AG08395 (cell line): ENCODE measurements around the gene NRSN2.
"Not testable (repeated sequence)": the region's sequence is repeated elsewhere in the genome, so short reads cannot be mapped to it uniquely, and the experiment has no call there.

Source experiments
- DNase-seq: peaks from one replicate; pipeline ENCODE4 v3.0.0; 2012; ENCODE audit warnings: mixed read lengths, low spot score

NRSN2 gene

DNA sequence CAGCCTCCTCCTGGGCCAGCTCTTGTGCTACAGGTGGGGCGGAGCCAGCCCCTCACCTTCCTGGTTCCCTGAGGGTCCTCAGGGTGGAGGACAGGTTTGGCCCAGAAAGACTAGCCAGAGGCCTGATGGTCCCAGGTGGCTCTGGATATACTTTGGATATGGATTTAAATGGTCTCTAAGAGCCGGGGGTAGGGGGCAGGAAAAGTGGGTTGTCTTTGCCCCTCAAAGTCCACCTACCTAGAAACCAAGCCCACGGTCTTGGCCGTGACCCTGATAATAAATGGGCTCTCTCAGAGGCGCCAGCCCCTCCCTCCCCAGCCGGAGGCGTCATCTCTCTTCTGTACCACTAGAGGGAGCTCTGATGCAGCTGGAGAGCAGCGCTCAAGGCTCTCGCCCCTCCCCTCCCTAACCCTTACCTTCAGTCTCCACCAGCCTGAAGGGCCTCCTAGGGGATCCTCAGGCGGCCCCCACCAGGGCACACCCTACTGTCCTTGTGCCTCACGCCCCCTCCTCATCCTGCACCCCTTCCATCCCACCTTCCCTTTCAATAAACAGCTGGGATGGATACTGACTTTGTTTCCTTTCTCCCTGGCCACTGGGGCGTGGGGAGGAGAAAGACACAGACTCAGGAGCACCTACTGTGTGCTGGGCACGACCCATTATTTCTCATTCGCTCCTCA lies 7.5 kb downstream of the NRSN2 start:
- peak; percentile 87 for DNase-seq

- DNase-seq, result not testable (repeated sequence)
These were observed 9.2 kb downstream of the NRSN2 start for GRCh38 chr20:356154-356553.

GRCh38 chr20:356745-357144 lies 9.8 kb downstream of the NRSN2 start:
- no peak for DNase-seq

GRCh38 chr20:358891-359555 lies 12.1 kb downstream of the NRSN2 start:
- DNase-seq, result peak; percentile 18

DNA sequence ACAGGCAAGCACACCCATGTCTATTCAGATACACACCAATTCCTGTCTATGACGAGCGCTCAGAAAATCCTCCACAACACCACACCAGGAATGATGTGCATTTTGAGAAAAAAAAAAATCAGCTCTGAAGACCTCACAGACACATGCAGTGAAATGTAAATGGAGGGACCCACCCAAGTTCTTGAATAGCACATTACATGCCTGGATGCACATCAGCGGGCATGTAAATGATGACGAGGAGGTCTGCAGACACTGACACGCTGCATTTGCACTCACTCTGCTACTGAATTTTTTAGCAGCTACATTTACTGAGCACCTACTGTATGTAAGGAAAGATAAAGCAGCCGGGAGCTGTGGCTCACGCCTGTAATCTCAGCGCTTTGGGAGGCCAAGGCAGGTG lies 14.7 kb downstream of the NRSN2 start:
- DNase-seq, result no peak

DNA sequence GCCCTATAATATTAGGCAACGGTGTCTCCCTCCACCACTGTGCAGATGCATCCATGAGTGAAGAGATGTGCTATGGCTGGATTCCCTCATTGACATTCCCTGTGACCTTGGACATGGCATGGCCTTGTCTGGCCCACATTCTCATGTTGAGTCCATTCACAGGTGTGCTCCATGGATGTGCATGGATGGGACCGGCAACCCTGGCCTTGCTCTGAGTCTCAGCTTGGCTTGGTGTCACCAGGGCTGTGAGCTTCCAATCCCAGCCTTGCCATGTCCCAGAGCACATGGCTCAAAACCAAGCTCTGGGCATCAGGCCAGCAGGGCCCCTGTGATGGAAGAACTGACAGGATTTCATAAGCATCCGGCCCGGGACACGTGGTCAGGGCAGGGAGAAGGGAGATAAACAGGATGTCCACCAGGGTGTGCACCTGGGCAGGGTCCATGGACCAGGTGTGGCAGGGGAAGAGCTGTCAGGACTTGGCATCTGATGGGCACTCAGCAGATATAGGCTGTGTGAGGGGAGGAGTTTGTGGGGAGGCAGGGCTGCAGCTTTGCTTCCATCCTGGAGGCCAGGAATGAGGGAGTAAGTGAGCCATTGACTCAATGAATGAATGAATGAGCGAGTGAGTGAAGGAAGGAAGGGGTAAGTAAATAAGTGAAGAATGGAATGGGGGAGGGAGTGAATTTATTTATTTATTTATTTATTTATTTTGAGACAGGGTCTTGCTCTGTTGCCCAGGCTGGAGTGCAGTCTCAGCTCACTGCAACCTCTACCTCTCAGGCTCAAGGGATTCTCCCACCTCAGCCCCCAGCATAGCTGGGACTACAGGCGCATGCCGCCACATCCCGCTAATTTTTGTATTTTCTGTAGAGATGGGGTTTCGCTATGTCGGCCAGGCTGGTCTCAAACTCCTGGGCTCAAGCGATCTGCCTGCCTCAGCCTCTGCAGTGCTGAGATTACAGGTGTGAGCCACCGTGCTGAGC lies 15.7 kb downstream of the NRSN2 start:
- peak; percentile 74 for DNase-seq

DNA sequence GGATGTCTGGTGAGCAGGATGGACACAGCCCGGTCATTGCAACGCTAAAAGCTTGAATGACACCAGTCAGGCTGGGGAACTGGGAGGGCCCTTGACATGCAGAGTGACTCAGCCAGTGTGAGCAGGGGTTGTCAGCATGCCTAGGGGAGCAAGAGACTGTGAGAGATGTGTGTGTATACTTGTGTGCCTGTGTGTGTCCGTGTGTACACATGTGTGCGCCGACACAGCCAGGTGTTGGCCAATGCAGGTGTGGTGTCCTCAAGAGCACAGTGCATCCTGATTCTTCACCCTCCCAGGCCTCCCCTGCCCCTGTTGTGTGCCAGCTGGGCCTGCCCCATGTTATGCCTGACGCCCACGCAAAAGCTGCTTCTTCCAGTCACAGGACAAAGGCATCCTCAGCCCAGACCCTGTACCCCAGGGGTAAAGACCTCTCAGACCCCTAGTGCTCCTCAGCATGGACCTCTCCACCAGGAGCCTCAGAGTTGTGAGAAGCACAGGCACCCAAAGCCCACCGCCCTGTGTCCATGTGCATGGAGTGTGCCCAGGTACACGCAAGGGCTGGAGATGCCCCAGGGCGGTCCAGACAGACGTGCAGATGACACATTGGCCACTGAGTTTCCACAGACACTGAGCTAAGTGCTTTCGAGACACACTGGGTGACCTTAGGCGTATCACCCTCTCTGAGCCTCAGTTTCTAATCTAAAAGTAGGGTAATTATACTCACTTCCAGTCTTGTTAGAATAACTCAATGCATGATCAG lies 16.6 kb downstream of the NRSN2 start:
- no peak for DNase-seq

- DNase-seq, result no peak
These were observed 18.2 kb downstream of the NRSN2 start for GRCh38 chr20:364905-365794.

DNA sequence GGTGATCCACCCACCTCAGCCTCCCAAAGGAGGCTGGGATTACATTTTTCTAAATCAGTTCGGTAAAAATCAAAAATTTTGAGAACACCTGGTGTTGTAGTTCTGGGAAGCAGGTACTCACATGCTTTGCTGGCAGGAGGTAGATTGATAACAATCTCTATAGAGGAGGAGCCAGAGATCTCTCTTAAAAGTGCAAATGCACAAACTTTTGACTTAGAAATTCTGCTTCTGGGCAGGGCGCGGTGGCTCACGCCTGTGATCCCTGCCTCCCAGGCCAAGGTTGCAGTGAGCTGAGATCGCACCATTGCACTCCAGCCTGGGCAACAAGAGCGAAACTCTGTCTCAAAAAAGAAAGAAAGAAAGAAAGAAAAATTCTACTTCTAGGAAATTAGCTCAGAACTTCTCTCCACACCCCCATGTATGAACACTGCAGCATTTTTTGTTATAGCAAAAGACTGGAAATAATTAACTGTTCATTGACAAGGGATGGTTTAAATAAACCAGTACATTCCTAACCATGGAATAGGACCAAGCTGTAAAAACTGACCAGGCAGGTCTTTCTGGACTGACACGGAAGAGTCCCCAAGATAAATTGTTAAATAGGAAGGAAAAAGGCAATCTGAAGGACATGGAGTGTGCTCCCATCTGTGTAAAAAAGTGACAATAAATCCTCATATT lies 19.3 kb downstream of the NRSN2 start:
- no peak for DNase-seq

GRCh38 chr20:366719-367485 lies 20.0 kb downstream of the NRSN2 start:
- no peak for DNase-seq

DNA sequence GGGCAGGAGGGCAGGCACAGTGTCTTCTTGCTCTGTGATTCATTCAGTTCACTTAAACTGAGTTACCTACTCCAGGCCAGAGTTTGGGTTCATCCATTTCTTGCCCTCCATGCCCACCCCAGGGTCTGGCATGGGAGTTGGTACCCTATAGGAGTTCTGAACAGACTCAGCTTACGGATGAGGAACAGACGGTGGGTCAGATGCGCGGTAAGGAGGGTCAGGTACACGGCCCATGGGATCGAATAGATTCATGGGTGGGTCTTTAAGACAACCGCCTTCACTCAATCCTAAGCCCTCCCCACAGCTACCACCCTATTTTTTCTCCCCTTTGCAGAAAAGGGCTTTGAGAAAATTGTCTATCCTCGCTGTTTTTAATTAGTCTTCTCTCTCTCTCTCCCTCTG lies 20.6 kb downstream of the NRSN2 start:
- DNase-seq, result no peak

DNA sequence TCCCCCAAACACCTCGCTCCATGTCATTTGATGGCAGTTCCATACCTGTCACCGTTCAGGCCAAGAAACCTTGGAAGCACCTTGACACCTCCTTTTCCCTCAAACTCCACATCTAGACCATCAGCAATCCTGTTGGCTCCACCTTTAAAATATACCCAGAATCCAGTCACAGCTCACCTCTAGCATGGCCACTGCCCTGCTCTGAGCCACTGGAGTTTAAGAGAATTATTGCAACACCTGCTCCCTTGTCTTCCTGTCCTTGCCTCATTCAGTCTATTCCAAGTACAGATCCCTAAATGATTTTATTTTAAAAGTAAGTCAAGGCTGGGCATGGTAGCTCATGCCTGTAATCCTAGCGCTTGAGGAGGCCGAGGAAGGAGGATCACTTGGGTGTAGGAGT lies 22.0 kb downstream of the NRSN2 start:
- DNase-seq, result no peak

- DNase-seq, result no peak
These were observed 23.3 kb downstream of the NRSN2 start for GRCh38 chr20:370151-370600.

DNA sequence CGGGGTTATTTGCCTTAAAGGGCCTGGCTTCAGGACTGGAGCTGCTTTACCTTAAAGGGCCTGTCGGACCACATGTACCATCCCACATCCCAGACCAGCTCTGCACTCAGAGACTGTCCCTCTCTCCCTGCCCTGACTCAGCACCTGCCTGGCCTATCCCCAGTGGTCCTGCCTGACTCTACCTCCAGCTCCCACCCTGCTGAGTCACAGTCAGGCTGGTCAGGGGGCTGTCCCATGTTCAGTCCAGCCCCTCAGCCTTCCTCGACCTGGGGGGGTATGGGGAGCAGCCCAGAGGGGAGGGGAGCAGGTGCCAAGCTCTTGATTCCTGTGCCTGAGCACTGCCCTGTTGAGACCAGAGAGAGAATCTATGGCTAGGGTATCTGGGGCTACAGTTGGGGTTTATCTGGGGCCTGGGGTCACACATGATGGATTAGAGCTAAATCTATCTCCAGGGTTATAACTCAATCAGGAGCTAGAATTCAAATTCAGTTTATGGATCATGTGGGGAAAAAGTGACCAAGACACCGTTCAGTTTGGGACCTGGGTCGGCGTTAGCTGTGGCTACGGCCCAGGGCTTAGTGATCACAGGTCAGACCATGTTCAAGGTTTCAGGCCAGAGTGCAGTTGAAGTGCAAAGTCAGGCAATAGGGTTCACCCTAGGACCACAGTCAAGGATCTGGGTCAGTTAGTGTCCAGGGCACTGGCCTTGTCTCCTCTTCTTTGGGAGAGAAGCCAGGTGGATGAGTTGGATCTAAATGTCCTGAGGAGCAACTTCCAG lies 24.3 kb downstream of the NRSN2 start:
- DNase-seq, result no peak

- DNase-seq, result peak; percentile 65
These were observed 25.0 kb downstream of the NRSN2 start for GRCh38 chr20:371755-372542.

DNA sequence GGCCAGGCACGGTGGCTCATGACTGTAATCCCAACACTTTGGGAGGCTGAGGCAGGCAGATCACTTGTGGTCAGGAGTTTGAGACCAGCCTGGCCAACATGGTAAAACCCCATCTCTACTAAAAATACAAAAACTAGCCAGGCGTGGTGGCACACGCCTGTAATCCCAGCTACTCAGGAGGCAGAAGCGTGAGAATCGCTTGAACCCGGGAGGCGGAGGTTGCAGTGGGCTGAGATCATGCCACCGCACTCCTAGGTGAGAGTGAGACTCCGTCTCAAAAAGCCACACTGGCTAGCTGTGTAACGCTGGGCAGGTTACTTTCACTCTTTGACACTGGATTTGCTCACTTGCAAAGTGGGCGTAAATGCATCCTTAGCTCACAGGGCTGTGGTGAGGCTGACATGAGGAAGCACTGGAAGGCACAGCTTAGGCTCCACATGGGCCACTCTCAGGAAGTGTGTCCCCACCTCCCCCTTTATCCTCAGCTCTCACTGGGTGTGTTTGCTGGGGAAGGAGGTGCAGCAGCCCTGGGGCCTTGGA lies 25.7 kb downstream of the NRSN2 start:
- DNase-seq, result not testable (repeated sequence)

DNA sequence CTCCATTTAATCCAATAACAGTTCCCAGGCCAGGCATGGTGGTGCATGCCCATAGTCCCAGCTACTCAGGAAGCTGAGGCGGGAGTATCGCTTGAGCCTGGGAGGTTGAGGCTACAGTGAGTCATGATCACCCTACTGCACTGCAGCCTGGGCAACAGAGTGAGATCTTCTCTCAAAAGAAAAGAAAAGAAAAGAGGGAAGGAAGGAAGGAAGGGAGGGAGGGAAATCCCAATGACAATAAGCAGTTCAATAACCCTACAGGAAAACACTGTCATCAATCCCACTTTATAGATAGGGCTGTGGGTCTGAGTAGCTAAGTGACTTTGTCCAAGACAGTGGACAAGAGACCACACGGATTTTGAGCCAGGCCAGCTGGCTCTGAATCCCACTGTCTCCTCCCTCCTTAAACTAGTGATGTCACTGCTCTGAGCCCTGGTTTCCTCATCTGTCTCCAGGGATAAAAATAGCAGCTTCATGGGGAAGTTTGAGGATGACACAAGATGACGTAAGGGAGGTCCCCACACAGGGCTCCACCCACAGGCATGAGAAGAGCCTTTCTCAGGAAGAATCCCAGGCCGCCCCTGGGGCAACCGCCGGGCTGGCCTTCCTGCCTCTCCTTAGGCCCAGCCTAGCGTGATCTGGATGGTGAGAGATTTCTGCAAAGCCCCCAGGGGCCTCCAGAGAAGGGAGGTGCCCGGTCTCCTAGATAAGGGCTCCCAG lies 26.4 kb downstream of the NRSN2 start:
- DNase-seq, result peak; percentile 64
